ENCODE measurements around the gene NOTCH1. TPM values are rescaled to one million over a fixed set of nuclear protein-coding genes. Genes with fewer than 3 reads are reported as not detected.

The NOTCH1 gene
- total RNA-seq, 2 donors from 2014 or later: 29.6 to 65.3 TPM

DNA sequence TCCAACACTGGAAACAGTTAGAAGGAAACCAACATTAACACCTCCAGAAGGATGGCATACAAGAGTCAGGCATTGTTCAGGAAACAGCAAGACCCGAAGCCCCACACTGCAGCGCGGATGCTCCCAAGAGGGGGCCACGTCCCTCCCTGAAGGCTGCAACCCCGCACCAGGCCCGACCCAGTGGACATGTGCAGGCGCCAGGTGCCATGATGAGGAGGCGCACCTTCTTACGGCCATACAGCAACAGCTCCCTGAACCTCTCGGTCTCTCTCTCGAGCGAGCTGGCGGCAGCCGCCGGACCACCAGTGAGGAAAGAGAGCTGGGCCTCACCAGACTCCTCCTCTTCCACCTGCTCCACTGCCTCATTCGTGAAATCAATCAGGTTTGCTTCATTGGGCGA, 83.2 kb downstream of the NOTCH1 start:
- intact Hi-C loops (cut with DNase I): no loop called here

DNA sequence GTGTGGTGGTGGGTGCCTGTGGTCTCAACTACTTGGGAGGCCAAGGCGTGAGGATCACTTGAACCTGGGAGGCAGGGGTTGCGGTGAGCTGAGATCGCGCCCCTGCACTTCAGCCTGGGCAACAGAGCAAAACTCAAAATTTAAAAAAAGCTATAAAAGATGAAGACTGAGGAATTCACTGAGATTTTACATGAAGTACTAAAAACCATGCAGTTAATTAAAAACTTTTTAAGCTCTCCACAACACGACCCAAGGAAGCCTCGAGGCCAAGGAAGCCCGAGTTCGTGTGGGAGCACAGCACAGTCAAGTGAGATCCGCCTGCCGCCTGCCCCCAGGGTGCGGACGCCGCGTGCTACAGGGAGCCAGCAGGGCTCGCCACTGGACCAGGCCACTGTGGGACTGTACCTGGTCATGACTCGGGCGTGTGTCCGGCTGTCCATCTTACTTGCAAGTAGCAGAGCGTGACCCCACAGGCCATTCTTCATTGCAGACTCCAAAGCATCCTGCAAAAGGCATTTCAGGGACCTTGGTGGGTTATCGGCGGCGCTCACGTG, 85.0 kb downstream of the NOTCH1 start:
- H3K36me3 ChIP-seq (replicated peaks in 1 of 2; ENCODE audit: insufficient read depth in 1 of 2, low read depth in 2 of 2): peaks cover 20 to 68% of the 10 kb centered on the region in 2 donors
- intact Hi-C loops (cut with DNase I): no loop called here
- H3K4me3 ChIP-seq: no peak overlapping the region
- H3K27ac ChIP-seq: no peak overlapping the region
- H3K9me3 ChIP-seq: no peaks in the 10 kb centered on the region
- 95 to 96% methylated on average over 23 of the region's 23 CpGs for WGBS, 2 donors
- ATAC-seq (no peak), DNase-seq (no peak)
- TF ChIP-seq POLR2A (IDR thresholded peaks at IDR 0.05): no peak
- TF ChIP-seq, protein P1, sequence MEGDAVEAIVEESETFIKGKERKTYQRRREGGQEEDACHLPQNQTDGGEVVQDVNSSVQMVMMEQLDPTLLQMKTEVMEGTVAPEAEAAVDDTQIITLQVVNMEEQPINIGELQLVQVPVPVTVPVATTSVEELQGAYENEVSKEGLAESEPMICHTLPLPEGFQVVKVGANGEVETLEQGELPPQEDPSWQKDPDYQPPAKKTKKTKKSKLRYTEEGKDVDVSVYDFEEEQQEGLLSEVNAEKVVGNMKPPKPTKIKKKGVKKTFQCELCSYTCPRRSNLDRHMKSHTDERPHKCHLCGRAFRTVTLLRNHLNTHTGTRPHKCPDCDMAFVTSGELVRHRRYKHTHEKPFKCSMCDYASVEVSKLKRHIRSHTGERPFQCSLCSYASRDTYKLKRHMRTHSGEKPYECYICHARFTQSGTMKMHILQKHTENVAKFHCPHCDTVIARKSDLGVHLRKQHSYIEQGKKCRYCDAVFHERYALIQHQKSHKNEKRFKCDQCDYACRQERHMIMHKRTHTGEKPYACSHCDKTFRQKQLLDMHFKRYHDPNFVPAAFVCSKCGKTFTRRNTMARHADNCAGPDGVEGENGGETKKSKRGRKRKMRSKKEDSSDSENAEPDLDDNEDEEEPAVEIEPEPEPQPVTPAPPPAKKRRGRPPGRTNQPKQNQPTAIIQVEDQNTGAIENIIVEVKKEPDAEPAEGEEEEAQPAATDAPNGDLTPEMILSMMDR (IDR thresholded peaks at IDR 0.05): no peak
- no peaks in the 10 kb centered on the region for H3K4me1 ChIP-seq
- H3K27me3 ChIP-seq: no peaks in the 10 kb centered on the region

More for the DNA sequence above, 83.2 kb downstream of the NOTCH1 start:
- Histone ChIP-seq H3K36me3 (replicated peaks in 1 of 2; ENCODE audit: insufficient read depth in 1 of 2, low read depth in 2 of 2) (peaks cover 27 to 61% of the 10 kb centered on the region in 2 donors), H3K9me3 (no peaks in the 10 kb centered on the region), H3K27ac (no peak overlapping the region), H3K27me3 (no peaks in the 10 kb centered on the region), H3K4me3 (no peak overlapping the region), H3K4me1 (no peaks in the 10 kb centered on the region)
- ATAC-seq (no peak), DNase-seq (no peak)
- TF ChIP-seq, protein P1 (IDR thresholded peaks at IDR 0.05): no peak
- TF ChIP-seq POLR2A (IDR thresholded peaks at IDR 0.05): no peak
- 80 to 87% methylated on average over 2 to 17 of the region's 17 CpGs for WGBS, 2 donors

DNA sequence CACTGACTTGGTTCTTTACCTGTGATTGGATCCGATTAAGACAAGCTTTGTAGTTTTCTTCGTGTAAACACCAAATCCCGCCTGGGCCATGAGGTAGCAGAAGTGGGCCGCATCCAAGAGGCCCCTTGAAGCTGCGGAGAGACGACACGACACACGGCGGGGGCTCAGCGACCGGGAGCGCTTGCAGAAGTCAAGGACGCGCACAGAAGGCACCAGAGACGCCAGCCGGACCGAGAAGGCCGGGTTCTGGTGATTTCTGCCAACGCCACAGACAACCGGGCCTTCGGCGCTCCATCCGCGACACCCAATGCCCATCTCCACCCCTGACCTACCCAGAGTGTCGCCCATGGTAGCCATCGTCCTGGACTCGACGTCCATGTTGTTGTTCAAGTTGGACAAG, 86.4 kb downstream of the NOTCH1 start:
- Histone ChIP-seq H3K27me3 (no peaks in the 10 kb centered on the region), H3K4me3 (no peak overlapping the region), H3K4me1 (no peaks in the 10 kb centered on the region), H3K9me3 (no peaks in the 10 kb centered on the region), H3K27ac (no peak overlapping the region), H3K36me3 (replicated peaks in 1 of 2; ENCODE audit: insufficient read depth in 1 of 2, low read depth in 2 of 2) (peaks cover 14 to 69% of the 10 kb centered on the region in 2 donors)
- intact Hi-C loops (cut with DNase I): no loop called here
- 93 to 95% methylated on average over 28 of the region's 28 CpGs for WGBS, 2 donors
- ATAC-seq: no peak
- no peak for DNase-seq
- no peak for TF ChIP-seq POLR2A (IDR thresholded peaks at IDR 0.05)
- TF ChIP-seq, protein P1 (IDR thresholded peaks at IDR 0.05): no peak

DNA sequence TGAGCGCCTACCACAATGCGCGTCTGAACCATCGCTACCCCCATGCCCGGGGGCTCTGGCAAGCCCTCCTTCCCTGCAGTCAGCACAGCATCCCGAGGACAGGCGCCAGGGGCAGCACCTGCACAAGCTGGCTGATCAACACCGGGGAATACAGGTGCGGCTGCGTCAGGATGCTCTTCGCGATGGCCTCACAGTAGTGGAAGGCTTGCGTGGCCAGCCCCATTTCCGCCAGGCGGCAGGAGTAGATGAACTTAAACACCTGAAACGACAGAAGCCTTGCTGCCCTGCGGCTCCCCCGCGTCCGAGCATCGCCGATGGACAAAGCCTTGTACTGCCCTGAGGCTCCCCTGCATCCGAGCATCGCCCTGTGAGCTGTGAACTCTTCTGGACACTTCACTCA, 88.5 kb downstream of the NOTCH1 start:
- H3K36me3 ChIP-seq (replicated peaks in 1 of 2; ENCODE audit: insufficient read depth in 1 of 2, low read depth in 2 of 2): peaks cover 5 to 62% of the 10 kb centered on the region in 2 donors
- intact Hi-C loops (cut with DNase I): no loop called here
- ATAC-seq (no peak), DNase-seq (no peak)
- TF ChIP-seq, protein P1 (IDR thresholded peaks at IDR 0.05): no peak
- H3K9me3 ChIP-seq: no peaks in the 10 kb centered on the region
- WGBS, 2 donors: 95 to 96% methylated on average over 12 to 24 of the region's 24 CpGs
- H3K27ac ChIP-seq: no peak overlapping the region
- H3K27me3 ChIP-seq: no peaks in the 10 kb centered on the region
- H3K4me1 ChIP-seq: no peaks in the 10 kb centered on the region
- H3K4me3 ChIP-seq: no peak overlapping the region

DNA sequence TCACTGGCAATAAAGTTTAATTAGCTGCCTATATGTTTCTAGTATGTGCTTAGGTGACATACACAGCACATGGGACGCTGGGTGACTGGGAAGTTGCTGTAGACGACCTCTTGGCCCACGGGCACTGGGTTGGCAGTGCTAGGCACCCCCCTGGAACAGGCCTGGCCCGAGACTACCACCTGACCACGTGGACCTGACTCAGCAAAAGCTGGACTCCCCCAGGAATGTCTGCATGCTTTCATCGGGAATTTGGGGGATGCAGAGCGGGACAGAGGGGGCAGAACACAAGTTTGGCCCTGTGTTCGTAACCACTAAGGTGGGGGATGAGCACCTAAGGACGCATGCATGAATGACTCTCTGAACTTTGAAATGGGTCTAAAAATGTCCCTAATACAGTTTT, 89.6 kb downstream of the NOTCH1 start:
- Histone ChIP-seq H3K9me3 (no peaks in the 10 kb centered on the region), H3K4me1 (no peaks in the 10 kb centered on the region), H3K4me3 (no peak overlapping the region), H3K36me3 (replicated peaks in 1 of 2; ENCODE audit: insufficient read depth in 1 of 2, low read depth in 2 of 2) (peaks cover 5 to 64% of the 10 kb centered on the region in 2 donors), H3K27me3 (no peaks in the 10 kb centered on the region), H3K27ac (no peak overlapping the region)
- ATAC-seq (no peak), DNase-seq (no peak)
- WGBS, 2 donors: 86 to 89% methylated on average over 6 to 9 of the region's 9 CpGs
- TF ChIP-seq, protein P1 (IDR thresholded peaks at IDR 0.05): no peak
- TF ChIP-seq POLR2A (IDR thresholded peaks at IDR 0.05): no peak
- intact Hi-C loops (cut with DNase I): no loop called here

Measured in body of pancreas (tissue), 4 donors.